ENCODE measurements around the gene ZBED1. TPM values are rescaled to one million over a fixed set of nuclear protein-coding genes. Genes with fewer than 3 reads are reported as not detected.
"Not testable (repeated sequence)": the region's sequence is repeated elsewhere in the genome, so short reads cannot be mapped to it uniquely, and the experiment has no call there.

Gene ZBED1
- total RNA-seq, 4 donors from 2014 or later, result 37.2 to 41.1 (median 39.4) TPM

DNA sequence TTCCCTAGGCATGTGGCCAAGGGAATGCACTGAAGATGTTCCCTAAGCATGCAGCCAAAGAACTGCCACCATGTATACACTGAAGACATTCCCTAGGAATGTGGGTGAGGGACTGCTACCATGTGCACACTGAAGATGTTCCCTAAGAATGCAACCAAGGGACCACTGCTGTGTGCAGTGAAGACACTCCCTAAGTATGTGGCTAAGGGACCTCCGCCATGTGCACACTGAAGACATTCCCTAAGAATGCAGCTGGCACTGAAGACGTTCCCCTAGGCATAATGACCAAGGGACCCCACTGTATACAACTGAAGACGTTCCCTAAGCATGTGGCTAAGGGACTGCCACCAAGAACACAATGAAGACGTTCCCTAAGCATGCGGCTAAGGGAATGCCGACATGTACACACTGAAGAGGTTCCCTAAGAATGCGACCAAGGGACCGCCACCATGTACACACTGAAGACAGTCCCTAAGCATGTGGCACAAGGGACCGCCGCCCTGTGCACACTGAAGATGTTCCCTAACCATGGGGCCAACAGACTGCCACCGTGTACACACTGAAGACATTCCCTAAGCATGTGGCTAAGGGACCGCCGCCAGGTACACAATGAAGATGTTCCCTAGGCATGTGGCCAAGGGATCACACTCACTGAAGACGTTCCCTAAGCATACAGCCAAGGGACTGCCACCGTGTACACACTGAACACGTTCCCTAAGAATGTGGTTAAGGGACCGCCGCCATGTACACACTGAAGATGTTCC is 25.6 kb downstream of the ZBED1 start:
- 86 to 100% methylated on average over 4 to 16 of the region's 18 CpGs for WGBS, 2 donors (ENCODE audit: low coverage in 1 of 2)
- Histone ChIP-seq H3K36me3 (peaks cover 0 to 6% of the 10 kb centered on the region in 2 donors), H3K9me3 (no peaks in the 10 kb centered on the region), H3K4me1 (no peaks in the 10 kb centered on the region), H3K4me3 (no peak overlapping the region), H3K27ac (no peak overlapping the region), H3K27me3 (no peaks in the 10 kb centered on the region)
- TF ChIP-seq POLR2A (IDR thresholded peaks at IDR 0.05) (no peak), EP300 (IDR thresholded peaks at IDR 0.05) (no peak), POLR2AphosphoS5 (IDR thresholded peaks at IDR 0.05) (no peak)
- TF ChIP-seq, protein P1, sequence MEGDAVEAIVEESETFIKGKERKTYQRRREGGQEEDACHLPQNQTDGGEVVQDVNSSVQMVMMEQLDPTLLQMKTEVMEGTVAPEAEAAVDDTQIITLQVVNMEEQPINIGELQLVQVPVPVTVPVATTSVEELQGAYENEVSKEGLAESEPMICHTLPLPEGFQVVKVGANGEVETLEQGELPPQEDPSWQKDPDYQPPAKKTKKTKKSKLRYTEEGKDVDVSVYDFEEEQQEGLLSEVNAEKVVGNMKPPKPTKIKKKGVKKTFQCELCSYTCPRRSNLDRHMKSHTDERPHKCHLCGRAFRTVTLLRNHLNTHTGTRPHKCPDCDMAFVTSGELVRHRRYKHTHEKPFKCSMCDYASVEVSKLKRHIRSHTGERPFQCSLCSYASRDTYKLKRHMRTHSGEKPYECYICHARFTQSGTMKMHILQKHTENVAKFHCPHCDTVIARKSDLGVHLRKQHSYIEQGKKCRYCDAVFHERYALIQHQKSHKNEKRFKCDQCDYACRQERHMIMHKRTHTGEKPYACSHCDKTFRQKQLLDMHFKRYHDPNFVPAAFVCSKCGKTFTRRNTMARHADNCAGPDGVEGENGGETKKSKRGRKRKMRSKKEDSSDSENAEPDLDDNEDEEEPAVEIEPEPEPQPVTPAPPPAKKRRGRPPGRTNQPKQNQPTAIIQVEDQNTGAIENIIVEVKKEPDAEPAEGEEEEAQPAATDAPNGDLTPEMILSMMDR (IDR thresholded peaks at IDR 0.05), result no peak
- ATAC-seq, result no peak

DNA sequence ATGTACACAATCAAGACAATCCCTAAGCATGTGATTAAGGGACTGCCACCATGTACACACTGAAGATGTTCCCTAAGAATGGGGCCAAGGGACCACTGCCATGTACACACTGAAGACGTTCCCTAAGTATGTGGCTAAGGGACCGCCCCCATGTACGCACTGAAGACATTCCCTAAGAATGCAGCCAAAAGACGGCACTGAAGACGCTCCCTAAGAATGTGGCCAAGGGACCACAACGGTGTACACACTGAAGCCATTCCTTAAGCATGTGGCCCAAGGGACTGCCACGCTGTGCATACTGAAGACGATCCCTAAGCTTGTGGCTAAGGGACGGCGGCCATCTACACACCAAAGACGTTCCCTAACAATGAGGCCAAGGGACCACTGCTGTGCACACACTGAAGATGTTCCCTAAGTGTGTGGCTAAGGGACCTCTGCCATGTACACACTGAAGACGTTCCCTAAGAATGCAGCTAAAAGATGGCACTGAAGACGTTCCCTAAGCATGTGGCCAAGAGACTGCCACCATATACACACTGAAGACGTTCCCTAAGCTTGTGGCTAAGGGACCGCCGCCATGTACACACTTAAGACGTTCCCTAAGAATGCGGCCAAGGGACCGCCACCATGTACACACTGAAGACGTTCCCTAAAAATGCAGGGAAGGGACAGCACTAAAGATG is 26.4 kb downstream of the ZBED1 start:
- no peak for ATAC-seq
- Histone ChIP-seq H3K4me1 (no peaks in the 10 kb centered on the region), H3K4me3 (no peak overlapping the region), H3K27me3 (no peaks in the 10 kb centered on the region), H3K9me3 (no peaks in the 10 kb centered on the region), H3K27ac (no peak overlapping the region), H3K36me3 (peaks cover 0 to under 1% of the 10 kb centered on the region in 2 donors)
- 77 to 100% methylated on average over 1 to 8 of the region's 20 CpGs for WGBS, 2 donors (ENCODE audit: low coverage in 1 of 2)
- TF ChIP-seq, protein P1 (IDR thresholded peaks at IDR 0.05), result no peak
- TF ChIP-seq POLR2A (IDR thresholded peaks at IDR 0.05) (no peak), EP300 (IDR thresholded peaks at IDR 0.05) (no peak), POLR2AphosphoS5 (IDR thresholded peaks at IDR 0.05) (no peak)

- 0 to 94% methylated on average over 2 to 10 of the region's 15 CpGs for WGBS, 2 donors (ENCODE audit: low coverage in 1 of 2)
- not testable (repeated sequence) for H3K27ac ChIP-seq, ATAC-seq, H3K36me3 ChIP-seq, H3K4me1 ChIP-seq, H3K4me3 ChIP-seq, H3K9me3 ChIP-seq, H3K27me3 ChIP-seq
Observed at GRCh38 chrX:2473064-2473463, 27.7 kb downstream of the ZBED1 start.

DNA sequence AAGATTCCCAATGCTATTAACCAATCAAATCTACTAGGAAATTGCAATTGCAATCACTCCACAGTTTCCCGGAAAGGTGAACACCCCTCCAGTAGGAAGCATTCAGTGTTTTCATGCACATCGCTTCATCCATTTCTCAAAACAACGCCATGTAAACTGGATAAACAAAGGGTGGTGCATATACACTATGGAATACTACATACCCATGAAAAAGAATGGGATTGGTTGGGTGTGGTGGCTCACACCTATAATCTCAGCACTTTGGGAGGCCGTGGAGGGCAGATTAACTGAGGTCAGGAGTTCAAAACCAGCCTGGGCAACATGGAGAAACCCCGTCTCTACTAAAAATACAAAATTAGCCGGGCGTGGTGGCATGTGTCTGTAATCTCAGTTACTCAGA is 29.1 kb downstream of the ZBED1 start:
- H3K27me3 ChIP-seq, result no peaks in the 10 kb centered on the region
- no peak overlapping the region for H3K27ac ChIP-seq
- TF ChIP-seq, protein P1 (IDR thresholded peaks at IDR 0.05), result no peak
- no peak for TF ChIP-seq POLR2AphosphoS5 (IDR thresholded peaks at IDR 0.05)
- TF ChIP-seq EP300 (IDR thresholded peaks at IDR 0.05), result no peak
- TF ChIP-seq POLR2A (IDR thresholded peaks at IDR 0.05), result no peak
- H3K9me3 ChIP-seq, result no peaks in the 10 kb centered on the region
- no peak for ATAC-seq
- 95 to 98% methylated on average over 3 to 7 of the region's 7 CpGs for WGBS, 2 donors (ENCODE audit: low coverage in 1 of 2)
- no peaks in the 10 kb centered on the region for H3K36me3 ChIP-seq
- no peak overlapping the region for H3K4me3 ChIP-seq
- no peaks in the 10 kb centered on the region for H3K4me1 ChIP-seq

DNA sequence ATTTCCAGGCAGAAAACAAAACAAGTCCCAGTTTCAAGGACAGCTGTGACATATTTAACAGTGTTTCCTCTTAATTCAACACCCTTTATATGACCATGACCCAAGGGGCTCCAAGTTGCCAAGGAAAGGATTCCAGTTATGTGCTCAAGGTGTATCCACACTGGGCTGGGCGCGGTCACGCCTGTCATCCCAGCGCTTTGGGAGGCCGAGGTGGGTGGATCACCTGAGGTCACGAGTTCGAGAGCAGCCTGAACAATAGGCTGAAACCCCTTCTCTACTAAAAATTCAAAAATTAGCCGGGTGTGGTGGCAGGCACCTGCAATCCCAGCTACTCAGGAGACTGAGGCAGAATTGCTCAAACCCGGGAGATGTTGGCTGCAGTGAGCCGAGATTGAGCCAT is 29.6 kb downstream of the ZBED1 start:
- not testable (repeated sequence) for ATAC-seq, H3K36me3 ChIP-seq

GRCh38 chrX:2469852-2470251 is 30.9 kb downstream of the ZBED1 start:
- not testable (repeated sequence) for ATAC-seq, H3K27me3 ChIP-seq, H3K4me3 ChIP-seq, H3K27ac ChIP-seq, H3K36me3 ChIP-seq, H3K9me3 ChIP-seq, H3K4me1 ChIP-seq
- 100% methylated on average over 3 to 4 of the region's 4 CpGs for WGBS, 2 donors (ENCODE audit: low coverage in 1 of 2)

More for the DNA sequence above, 29.6 kb downstream of the ZBED1 start:
- not testable (repeated sequence) for H3K4me1 ChIP-seq, H3K27me3 ChIP-seq, H3K27ac ChIP-seq, H3K4me3 ChIP-seq, H3K9me3 ChIP-seq
- WGBS, 2 donors (ENCODE audit: low coverage in 1 of 2), result 91% methylated on average over 4 of the region's 10 CpGs; no CpG with 5 or more reads in 1 of the 2 donors

Measured in gastroesophageal sphincter (tissue), 4 donors.